IMR-90 (cell line): ENCODE measurements around the gene GRIN2A. TPM values are rescaled to one million over a fixed set of nuclear protein-coding genes. Genes with fewer than 3 reads are reported as not detected.

ENCODE experiments used
- ATAC-seq: fragments of 200-7000 bp; cut with Tn5 transposase; 2 replicates; pipeline ENCODE4 v1.9.1; 2020; ENCODE audit warnings: low read depth, mild to moderate bottlenecking, moderate library complexity
- BruUV-seq: library from RNA; stranded (reverse); fragments of 400-500 nt; replicated peaks from 2 replicates; lab custom pipeline; 2021; lab: Mats Ljungman, UMichigan
- CTCF ChIA-PET: fragments of 300-600 bp; formaldehyde crosslinking; extraction: SDS; loops from one replicate; lab custom pipeline; 2021; ENCODE audit warnings: antibody characterized with exemption; lab: Yijun Ruan, JAX
- POLR2A ChIA-PET: fragments of 300-600 bp; sonication (Branson Sonifier 250); formaldehyde crosslinking; loops from one replicate; lab custom pipeline; 2022; ENCODE audit warnings: antibody characterized with exemption; ENCODE audit not compliant: unreplicated experiment; lab: Charles Lee
- DNase-seq: peaks from one replicate; pipeline ENCODE4 v3.0.0; 2013
- H2AFZ ChIP-seq: replicated peaks from 2 replicates; pipeline ENCODE3; 2013; ENCODE audit warnings: low read length, mild to moderate bottlenecking; ENCODE audit not compliant: poor library complexity
- H2AK5ac ChIP-seq: 2 replicates; pipeline ENCODE4 v1.6.1; 2013; ENCODE audit warnings: low read depth, low read length, inconsistent platforms
- H2AK9ac ChIP-seq: replicated peaks from 2 replicates; pipeline ENCODE3; 2013; ENCODE audit warnings: mild to moderate bottlenecking, low read depth, low read length, moderate library complexity; ENCODE audit not compliant: poor library complexity
- H2BK120ac ChIP-seq: 2 replicates; pipeline ENCODE4 v1.6.1; 2013; ENCODE audit warnings: low read depth, low read length, inconsistent platforms
- H2BK15ac ChIP-seq: 3 replicates; pipeline ENCODE4 v1.6.1; 2013; ENCODE audit warnings: low read depth, low read length, inconsistent platforms
- H2BK20ac ChIP-seq: 2 replicates; pipeline ENCODE4 v1.6.1; 2013; ENCODE audit warnings: low read depth, mild to moderate bottlenecking, inconsistent platforms, low read length, moderate library complexity
- H2BK5ac ChIP-seq: 2 replicates; pipeline ENCODE4 v1.6.1; 2013; ENCODE audit warnings: mild to moderate bottlenecking, low read depth, low read length, inconsistent platforms; ENCODE audit not compliant: poor library complexity, severe bottlenecking
- H3K14ac ChIP-seq: replicated peaks from 2 replicates; pipeline ENCODE4 v1.6.1; 2013; ENCODE audit warnings: low read depth, low read length, inconsistent platforms
- H3K18ac ChIP-seq: 2 replicates; pipeline ENCODE4 v1.6.1; 2013; ENCODE audit warnings: low read depth, low read length, control low read depth
- H3K23ac ChIP-seq: 2 replicates; pipeline ENCODE4 v1.6.1; 2013; ENCODE audit warnings: low read depth, low read length, inconsistent platforms
- H3K27ac ChIP-seq: 2 replicates; pipeline ENCODE4 v1.5.1; 2013; ENCODE audit warnings: mild to moderate bottlenecking, control low read depth, low read length; ENCODE audit not compliant: insufficient read depth
- H3K27me3 ChIP-seq: 2 replicates; pipeline ENCODE4 v1.6.1; 2013; ENCODE audit warnings: low read length; ENCODE audit not compliant: control insufficient read depth, insufficient read depth
- H3K36me3 ChIP-seq: 2 replicates; pipeline ENCODE4 v1.6.1; 2013; ENCODE audit warnings: low read length, mixed read lengths; ENCODE audit not compliant: control insufficient read depth, insufficient read depth
- H3K4ac ChIP-seq: 2 replicates; pipeline ENCODE4 v1.6.1; 2013; ENCODE audit warnings: low read depth, low read length, inconsistent platforms
- H3K4me1 ChIP-seq: 2 replicates; pipeline ENCODE4 v1.6.1; 2013; ENCODE audit warnings: low read length, mixed read lengths; ENCODE audit not compliant: control insufficient read depth, insufficient read depth
- H3K4me2 ChIP-seq: 2 replicates; pipeline ENCODE4 v1.6.1; 2013; ENCODE audit warnings: low read depth, mild to moderate bottlenecking, control low read depth, low read length, moderate library complexity
- H3K4me3 ChIP-seq: 2 replicates; pipeline ENCODE4 v1.5.1; 2013; ENCODE audit warnings: low read depth, mild to moderate bottlenecking, control low read depth, low read length, moderate library complexity; ENCODE audit not compliant: insufficient read depth
- H3K56ac ChIP-seq: 2 replicates; pipeline ENCODE4 v1.6.1; 2013; ENCODE audit warnings: low read length, inconsistent platforms; ENCODE audit not compliant: insufficient read depth; ENCODE audit errors: extremely low read depth
- H3K79me1 ChIP-seq, 2 experiments: 2 replicates each; pipeline ENCODE4 v1.6.1; 2013; ENCODE audit warnings: low read length in 2 of 2, inconsistent platforms in 1 of 2, low read depth in 1 of 2
- H3K9ac ChIP-seq: 2 replicates; pipeline ENCODE4 v1.6.1; 2013; ENCODE audit warnings: low read depth, low read length, control low read depth
- H3K9me1 ChIP-seq: 2 replicates; pipeline ENCODE4 v1.6.1; 2013; ENCODE audit warnings: low read length, inconsistent platforms; ENCODE audit not compliant: insufficient read depth
- H3K9me3 ChIP-seq: 2 replicates; pipeline ENCODE4 v1.6.1; 2013; ENCODE audit warnings: low read length; ENCODE audit not compliant: control insufficient read depth, insufficient read depth
- H4K20me1 ChIP-seq: 2 replicates; pipeline ENCODE4 v1.6.1; 2013; ENCODE audit warnings: low read length, inconsistent platforms; ENCODE audit not compliant: insufficient read depth
- H4K5ac ChIP-seq: 2 replicates; pipeline ENCODE4 v1.6.1; 2013; ENCODE audit warnings: mild to moderate bottlenecking, low read depth, low read length, control low read depth
- H4K8ac ChIP-seq, 2 experiments: 2 replicates each; pipeline ENCODE4 v1.6.1; 2013; ENCODE audit warnings: low read depth in 2 of 2, low read length in 2 of 2, control low read depth in 1 of 2, inconsistent platforms in 1 of 2
- H4K91ac ChIP-seq: 2 replicates; pipeline ENCODE4 v1.6.1; 2013; ENCODE audit warnings: low read depth, low read length, inconsistent platforms; ENCODE audit not compliant: insufficient read depth
- BHLHE40 ChIP-seq: fragments of 150-350 bp; IDR thresholded peaks from 2 replicates; pipeline ENCODE4 v1.6.1; 2016; ENCODE audit warnings: mild to moderate bottlenecking, low read depth, low read length
- CEBPB ChIP-seq: IDR thresholded peaks from 2 replicates; pipeline ENCODE4 v1.6.1; 2012; ENCODE audit warnings: low read depth, low read length, improper control_type of control experiment
- CHD1 ChIP-seq: IDR thresholded peaks from 2 replicates; pipeline ENCODE4 v1.6.1; 2012; ENCODE audit warnings: low read depth, low read length, improper control_type of control experiment
- FOS ChIP-seq: fragments of 150-350 bp; IDR thresholded peaks from 2 replicates; pipeline ENCODE4 v1.6.1; 2016; ENCODE audit warnings: low read depth, low read length
- MAFK ChIP-seq: IDR thresholded peaks from 2 replicates; pipeline ENCODE4 v1.6.1; 2012; ENCODE audit warnings: low read depth, low read length, improper control_type of control experiment
- MAZ ChIP-seq: IDR thresholded peaks from 2 replicates; pipeline ENCODE4 v1.6.1; 2012; ENCODE audit warnings: low read depth, mild to moderate bottlenecking, low read length, improper control_type of control experiment, moderate library complexity, borderline replicate concordance
- MXI1 ChIP-seq: IDR thresholded peaks from 2 replicates; pipeline ENCODE4 v1.6.1; 2012; ENCODE audit warnings: low read depth, mild to moderate bottlenecking, low read length, moderate library complexity, borderline replicate concordance
- NFE2L2 ChIP-seq: fragments of 150-350 bp; IDR thresholded peaks from 2 replicates; pipeline ENCODE4 v1.6.1; 2016; ENCODE audit warnings: low read depth, mild to moderate bottlenecking, low read length
- POLR2A ChIP-seq: IDR thresholded peaks from 2 replicates; pipeline ENCODE4 v1.6.1; 2012; ENCODE audit warnings: mild to moderate bottlenecking, low read depth, low read length
- RAD21 ChIP-seq: IDR thresholded peaks from 2 replicates; pipeline ENCODE4 v1.6.1; 2012; ENCODE audit warnings: low read length, improper control_type of control experiment
- RCOR1 ChIP-seq: IDR thresholded peaks from 2 replicates; pipeline ENCODE4 v1.6.1; 2012; ENCODE audit warnings: mild to moderate bottlenecking, low read length, improper control_type of control experiment; ENCODE audit not compliant: insufficient replicate concordance
- RFX5 ChIP-seq: IDR thresholded peaks from 2 replicates; pipeline ENCODE4 v1.8.0; 2012; ENCODE audit warnings: low read depth, mild to moderate bottlenecking, low read length, moderate library complexity
- SMC3 ChIP-seq: fragments of 150-350 bp; IDR thresholded peaks from 2 replicates; pipeline ENCODE4 v1.6.1; 2016; ENCODE audit warnings: low read depth, mild to moderate bottlenecking, antibody characterized with exemption, low read length, moderate library complexity
- WGBS, 2 experiments: methylation state at CpG; one replicate each; pipeline versions ENCODE4 v1.1.5 to v1.1.7; 2013; ENCODE audit warnings: missing lambda C conversion rate in 2 of 2; ENCODE audit not compliant: insufficient read length in 1 of 2; ENCODE audit errors: extremely low coverage in 2 of 2; 5-methylcytosine and 5-hydroxymethylcytosine counted together
- dilution Hi-C: fragments of 300-500 bp; cut with HindIII; formaldehyde crosslinking; loops from one replicate; pipeline ENCODE4 v1.14.3; 2018; ENCODE audit warnings: low sequenced_read_pairs; ENCODE audit not compliant: unreplicated experiment
- in situ Hi-C: fragments of 300-500 bp; cut with MboI; formaldehyde crosslinking; loops from 3 replicates; pipeline ENCODE4 v1.14.3; 2019; ENCODE audit warnings: low sequenced_read_pairs, inconsistent platforms, mixed read lengths
- intact Hi-C: fragments of 100-400 bp; cut with micrococcal nuclease; formaldehyde crosslinking; loops from 2 replicates; pipeline ENCODE4 v1.10.0; 2022
- polyA plus RNA-seq, 3 experiments: library from polyadenylated mRNA; depleted of rRNA; stranded (reverse); fragments of >200 nt; gene quantifications; 2 replicates each; pipeline ENCODE4 v1.2.3, GENCODE V29; 2012; ENCODE audit warnings: low replicate concordance in 1 of 3
- total RNA-seq: library from RNA; depleted of rRNA; stranded (reverse); fragments of >200 nt; gene quantifications from 2 replicates; pipeline ENCODE4 v1.2.3, GENCODE V29; 2012
- TF ChIP-seq, protein P1 (sequence below): fragments of 150-350 bp; IDR thresholded peaks from 2 replicates; pipeline ENCODE4 v1.6.1; 2016; ENCODE audit warnings: low read depth, mild to moderate bottlenecking, low read length, moderate library complexity, borderline replicate concordance
- TF ChIP-seq, protein P2 (sequence below): conservative IDR thresholded peaks from 2 replicates; pipeline ENCODE4 v1.5.1; 2012; ENCODE audit warnings: mild to moderate bottlenecking, low read depth, low read length, improper control_type of control experiment
- TF ChIP-seq, protein P3 (sequence below): fragments of 150-350 bp; IDR thresholded peaks from 2 replicates; pipeline ENCODE4 v1.6.1; 2017; ENCODE audit warnings: mild to moderate bottlenecking, antibody characterized with exemption, low read length, low read depth

GRIN2A gene
- total and polyA plus RNA-seq, 2 of the 4 experiments (the other 2 are of a cell fraction): under 0.01 TPM; not detected in 1

DNA sequence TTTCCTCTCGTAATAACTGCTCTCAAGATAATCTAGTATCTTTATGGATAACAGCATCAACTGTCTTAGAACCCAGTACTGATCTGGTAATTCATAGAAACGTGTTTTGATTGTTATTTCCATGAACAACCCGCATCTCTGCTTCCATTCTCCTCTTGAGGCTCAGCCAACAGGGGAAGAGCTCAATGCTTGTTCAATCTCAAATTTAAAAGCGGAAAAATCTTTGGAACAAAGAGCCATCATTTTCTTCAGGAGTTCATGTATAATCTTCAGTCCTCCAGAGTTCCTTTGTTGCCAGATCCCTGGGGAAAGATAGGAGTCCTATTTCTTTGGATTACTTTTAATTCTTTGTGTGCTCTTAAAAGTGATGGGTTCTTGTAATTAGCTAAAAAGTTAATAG lies 319.9 kb downstream of the GRIN2A start:
- H2BK20ac ChIP-seq: no peak overlapping the region
- H2BK15ac ChIP-seq: no peak overlapping the region
- DNase-seq (no peak), ATAC-seq (no peak)
- no peaks in the 10 kb centered on the region for H4K20me1 ChIP-seq
- no peaks in the 10 kb centered on the region for H3K4me1 ChIP-seq
- H2AK9ac ChIP-seq: no peak overlapping the region
- H3K9me1 ChIP-seq: no peaks in the 10 kb centered on the region
- H3K18ac ChIP-seq: no peak overlapping the region
- H2AK5ac ChIP-seq: no peak overlapping the region
- H2AFZ ChIP-seq: no peak overlapping the region
- WGBS, 2 experiments: 40% methylated on average over 1 of the region's 4 CpGs; no CpG with 5 or more reads in 1 of the 2 experiments
- no peaks in the 10 kb centered on the region for H3K79me1 ChIP-seq
- no peak overlapping the region for H2BK120ac ChIP-seq
- H3K56ac ChIP-seq: no peak overlapping the region
- H3K9me3 ChIP-seq: peaks cover 8% of the 10 kb centered on the region
- H4K5ac ChIP-seq: no peak overlapping the region
- no TSS peak for BruUV-seq
- no peak overlapping the region for H3K27ac ChIP-seq
- no peak overlapping the region for H3K4ac ChIP-seq
- H3K27me3 ChIP-seq: no peaks in the 10 kb centered on the region
- no peak overlapping the region for H3K14ac ChIP-seq
- H3K9ac ChIP-seq: no peak overlapping the region
- H3K4me2 ChIP-seq: no peak overlapping the region
- H4K8ac ChIP-seq: no peak overlapping the region
- intact Hi-C loops: no loop called here
- no peak overlapping the region for H3K4me3 ChIP-seq
- dilution Hi-C loops: no loop called here
- ChIA-PET CTCF (interaction anchor here (0.8 kb wide), 1 partner anchor 23 kb away, joined by 4 read pairs; no protein-coding TSS in a partner anchor), POLR2A (no interaction called here)
- H3K23ac ChIP-seq: no peak overlapping the region
- no peak overlapping the region for H2BK5ac ChIP-seq
- no peak for TF ChIP-seq POLR2A
- TF ChIP-seq, protein P1, sequence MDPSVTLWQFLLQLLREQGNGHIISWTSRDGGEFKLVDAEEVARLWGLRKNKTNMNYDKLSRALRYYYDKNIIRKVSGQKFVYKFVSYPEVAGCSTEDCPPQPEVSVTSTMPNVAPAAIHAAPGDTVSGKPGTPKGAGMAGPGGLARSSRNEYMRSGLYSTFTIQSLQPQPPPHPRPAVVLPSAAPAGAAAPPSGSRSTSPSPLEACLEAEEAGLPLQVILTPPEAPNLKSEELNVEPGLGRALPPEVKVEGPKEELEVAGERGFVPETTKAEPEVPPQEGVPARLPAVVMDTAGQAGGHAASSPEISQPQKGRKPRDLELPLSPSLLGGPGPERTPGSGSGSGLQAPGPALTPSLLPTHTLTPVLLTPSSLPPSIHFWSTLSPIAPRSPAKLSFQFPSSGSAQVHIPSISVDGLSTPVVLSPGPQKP: no peak
- no peak for TF ChIP-seq MAFK
- TF ChIP-seq NFE2L2: no peak
- no peak for TF ChIP-seq RAD21
- TF ChIP-seq RFX5: no peak
- no peak for TF ChIP-seq CEBPB
- TF ChIP-seq, protein P2, sequence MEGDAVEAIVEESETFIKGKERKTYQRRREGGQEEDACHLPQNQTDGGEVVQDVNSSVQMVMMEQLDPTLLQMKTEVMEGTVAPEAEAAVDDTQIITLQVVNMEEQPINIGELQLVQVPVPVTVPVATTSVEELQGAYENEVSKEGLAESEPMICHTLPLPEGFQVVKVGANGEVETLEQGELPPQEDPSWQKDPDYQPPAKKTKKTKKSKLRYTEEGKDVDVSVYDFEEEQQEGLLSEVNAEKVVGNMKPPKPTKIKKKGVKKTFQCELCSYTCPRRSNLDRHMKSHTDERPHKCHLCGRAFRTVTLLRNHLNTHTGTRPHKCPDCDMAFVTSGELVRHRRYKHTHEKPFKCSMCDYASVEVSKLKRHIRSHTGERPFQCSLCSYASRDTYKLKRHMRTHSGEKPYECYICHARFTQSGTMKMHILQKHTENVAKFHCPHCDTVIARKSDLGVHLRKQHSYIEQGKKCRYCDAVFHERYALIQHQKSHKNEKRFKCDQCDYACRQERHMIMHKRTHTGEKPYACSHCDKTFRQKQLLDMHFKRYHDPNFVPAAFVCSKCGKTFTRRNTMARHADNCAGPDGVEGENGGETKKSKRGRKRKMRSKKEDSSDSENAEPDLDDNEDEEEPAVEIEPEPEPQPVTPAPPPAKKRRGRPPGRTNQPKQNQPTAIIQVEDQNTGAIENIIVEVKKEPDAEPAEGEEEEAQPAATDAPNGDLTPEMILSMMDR: no peak
- TF ChIP-seq BHLHE40: no peak
- TF ChIP-seq SMC3: no peak
- no peak for TF ChIP-seq FOS
- TF ChIP-seq MAZ: no peak
- TF ChIP-seq MXI1: no peak
- no peak for TF ChIP-seq CHD1
- no peak for TF ChIP-seq RCOR1
- TF ChIP-seq, protein P3, sequence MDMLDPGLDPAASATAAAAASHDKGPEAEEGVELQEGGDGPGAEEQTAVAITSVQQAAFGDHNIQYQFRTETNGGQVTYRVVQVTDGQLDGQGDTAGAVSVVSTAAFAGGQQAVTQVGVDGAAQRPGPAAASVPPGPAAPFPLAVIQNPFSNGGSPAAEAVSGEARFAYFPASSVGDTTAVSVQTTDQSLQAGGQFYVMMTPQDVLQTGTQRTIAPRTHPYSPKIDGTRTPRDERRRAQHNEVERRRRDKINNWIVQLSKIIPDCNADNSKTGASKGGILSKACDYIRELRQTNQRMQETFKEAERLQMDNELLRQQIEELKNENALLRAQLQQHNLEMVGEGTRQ: no peak
- in situ Hi-C loops: no loop called here
- no peak overlapping the region for H4K91ac ChIP-seq
- no peaks in the 10 kb centered on the region for H3K36me3 ChIP-seq
